Stomach (tissue), 9 donors: ENCODE results near the gene CUL1. TPM values are rescaled to one million over a fixed set of nuclear protein-coding genes. Genes with fewer than 3 reads are reported as not detected.

Experiments
- DNase-seq, 2 donors: peaks; one replicate each; pipeline versions ENCODE4 v3.0.0 to v3.0.0-alpha.2; 2013 to 2019
- H3K27ac ChIP-seq, 5 donors: fragments of 200-600 bp in 4 of 5; sonication (generic) in 4 of 5; one replicate each; pipeline ENCODE4 v1.5.1; 2013 to 2019; ENCODE audit warnings: mild to moderate bottlenecking in 1 of 5, moderate library complexity in 1 of 5
- H3K27me3 ChIP-seq, 3 donors: fragments of 200-600 bp; sonication (generic); one replicate each; pipeline ENCODE4 v1.5.1; 2017 to 2019; ENCODE audit warnings: mixed run types in 1 of 3
- H3K36me3 ChIP-seq, 4 donors: fragments of 200-600 bp; sonication (generic); 1 replicate in 3 of 4; 2 replicates in 1 of 4; pipeline ENCODE4 v1.5.1; 2016 to 2019
- H3K4me1 ChIP-seq, 4 donors: fragments of 200-600 bp; sonication (generic); one replicate each; pipeline ENCODE4 v1.5.1; 2016 to 2019
- H3K4me3 ChIP-seq, 4 donors: fragments of 200-600 bp; sonication (generic) in 3 of 4; one replicate each; pipeline ENCODE4 v1.5.1; 2016 to 2019; ENCODE audit warnings: mild to moderate bottlenecking in 1 of 4
- H3K9me3 ChIP-seq, 4 donors: fragments of 200-600 bp; sonication (generic); one replicate each; pipeline ENCODE4 v1.5.1; 2016 to 2019
- CTCF ChIP-seq, 7 experiments: fragments of 450-650 bp in 4 of 7; fragments of 200-600 bp in 3 of 7; sonication (generic) in 3 of 7; IDR thresholded peaks; one replicate each; pipeline ENCODE4 v1.5.1; 2016 to 2019; ENCODE audit warnings: antibody characterized with exemption in 7 of 7, control low read depth in 2 of 7, mild to moderate bottlenecking in 1 of 7
- EP300 ChIP-seq: sonication (generic); formaldehyde crosslinking; IDR thresholded peaks from one replicate; pipeline ENCODE4 v1.6.1; 2017; ENCODE audit warnings: antibody characterized with exemption
- POLR2A ChIP-seq, 4 donors: fragments of 450-650 bp; IDR thresholded peaks; one replicate each; pipeline ENCODE4 v1.6.1; 2016; ENCODE audit warnings: antibody characterized with exemption in 4 of 4, control low read depth in 2 of 4, mild to moderate bottlenecking in 1 of 4, moderate library complexity in 1 of 4
- POLR2AphosphoS5 ChIP-seq, 3 donors: sonication (generic); formaldehyde crosslinking; IDR thresholded peaks; one replicate each; pipeline ENCODE4 v1.6.1; 2016; ENCODE audit warnings: antibody characterized with exemption in 3 of 3
- WGBS, 5 donors: extraction: QIAGEN DNeasy Blood & Tissue Kit in 3 of 5; methylation state at CpG; one replicate each; pipeline versions ENCODE4 v1.1.5 to v1.1.7; 2013 to 2018; 5-methylcytosine and 5-hydroxymethylcytosine counted together
- intact Hi-C: fragments of 100-400 bp; cut with DNase I; formaldehyde crosslinking; loops from one replicate; pipeline ENCODE4 v1.15.1; 2023; ENCODE audit warnings: low total_unique reads
- polyA plus RNA-seq, 3 donors: library from polyadenylated mRNA; stranded (reverse); fragments of 200-250 nt; gene quantifications; one replicate each; pipeline ENCODE4 v1.2.3, GENCODE V29; 2013
- total RNA-seq, 5 donors: library from RNA; depleted of rRNA; stranded (reverse); fragments of >200 nt; gene quantifications; one replicate each; pipeline versions ENCODE4 v1.1.0 to v1.2.3, GENCODE V29; 2014 to 2016
- donor health status: healthy with polysubstance abuse.
- donor health status: Bipolar disorder and iron deficiency.
- donor health status: healthy.

Gene CUL1
- total and polyA plus RNA-seq, 8 donors = 22.5 to 56.4 (median 29.2) TPM

DNA sequence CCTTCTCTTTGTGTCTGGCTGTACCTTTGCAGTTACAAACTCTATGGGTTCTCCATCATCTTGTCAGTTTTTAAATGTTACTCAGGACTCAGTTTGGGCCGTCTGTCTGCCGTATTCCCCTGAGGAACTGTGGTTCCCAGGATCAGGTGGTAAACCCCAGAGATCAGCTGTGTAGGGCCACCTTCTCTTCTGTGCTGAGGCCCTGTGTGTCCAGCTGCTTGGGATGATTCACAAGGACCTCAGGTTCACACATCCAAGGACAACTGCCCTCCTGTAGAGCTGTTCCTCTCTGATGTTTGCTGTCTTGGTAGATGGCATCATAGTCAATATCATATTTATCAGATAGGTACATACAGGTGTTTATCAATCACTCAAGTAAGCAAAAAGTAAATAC lies 24.5 kb downstream of the CUL1 start:
- 70 to 84% (median 75%) methylated on average over 2 of the region's 2 CpGs for WGBS, 5 donors
- no peaks in the 10 kb centered on the region for H3K36me3 ChIP-seq
- no peak for TF ChIP-seq CTCF (IDR thresholded peaks at IDR 0.05)
- TF ChIP-seq POLR2AphosphoS5 (IDR thresholded peaks at IDR 0.05) = no peak
- H3K9me3 ChIP-seq = no peaks in the 10 kb centered on the region
- no peak overlapping the region for H3K4me3 ChIP-seq
- peaks cover 42 to 98% (median 76%) of the 10 kb centered on the region in 4 donors for H3K4me1 ChIP-seq
- intact Hi-C loops = no loop called here
- H3K27ac ChIP-seq = no peak overlapping the region
- no peaks in the 10 kb centered on the region for H3K27me3 ChIP-seq
- DNase-seq = no peak

- no peaks in the 10 kb centered on the region for H3K9me3 ChIP-seq
- peaks cover 38 to 98% (median 76%) of the 10 kb centered on the region in 4 donors for H3K4me1 ChIP-seq
- no peaks in the 10 kb centered on the region for H3K36me3 ChIP-seq
- H3K27me3 ChIP-seq = no peaks in the 10 kb centered on the region
- H3K4me3 ChIP-seq = no peak overlapping the region
- TF ChIP-seq EP300 = no peak
- TF ChIP-seq POLR2AphosphoS5 (IDR thresholded peaks at IDR 0.05) = no peak
- no peak for TF ChIP-seq CTCF (IDR thresholded peaks at IDR 0.05)
- TF ChIP-seq POLR2A (IDR thresholded peaks at IDR 0.05) = no peak
- no peak for DNase-seq
- 51 to 68% (median 62%) methylated on average over 3 of the region's 3 CpGs for WGBS, 5 donors
- no peak overlapping the region for H3K27ac ChIP-seq
- intact Hi-C loops = no loop called here
These were observed 25.1 kb downstream of the CUL1 start for GRCh38 chr7:148723846-148724245.

GRCh38 chr7:148726385-148726784 lies 27.7 kb downstream of the CUL1 start:
- peaks cover 23 to 96% (median 66%) of the 10 kb centered on the region in 4 donors for H3K4me1 ChIP-seq
- H3K27ac ChIP-seq = no peak overlapping the region
- no peak overlapping the region for H3K4me3 ChIP-seq
- WGBS, 5 donors = 60 to 74% (median 70%) methylated on average over 2 of the region's 2 CpGs
- intact Hi-C loops = no loop called here
- no peaks in the 10 kb centered on the region for H3K9me3 ChIP-seq
- peaks cover 0 to 15% (median 12%) of the 10 kb centered on the region in 4 donors for H3K36me3 ChIP-seq
- H3K27me3 ChIP-seq = no peaks in the 10 kb centered on the region
- no peak for DNase-seq
- no peak for TF ChIP-seq EP300

- Histone ChIP-seq H3K27ac (no peak overlapping the region), H3K4me1 (peaks cover 11 to 94% (median 56%) of the 10 kb centered on the region in 4 donors), H3K36me3 (peaks cover 10 to 28% (median 24%) of the 10 kb centered on the region in 4 donors), H3K4me3 (no peak overlapping the region), H3K9me3 (no peaks in the 10 kb centered on the region), H3K27me3 (no peaks in the 10 kb centered on the region)
- WGBS, 5 donors = 88 to 91% (median 90%) methylated on average over 11 of the region's 11 CpGs
- TF ChIP-seq POLR2AphosphoS5 (IDR thresholded peaks at IDR 0.05) = no peak
- TF ChIP-seq EP300 = no peak
- no peak for TF ChIP-seq POLR2A (IDR thresholded peaks at IDR 0.05)
- no peak for TF ChIP-seq CTCF (IDR thresholded peaks at IDR 0.05)
- intact Hi-C loops = no loop called here
- no peak for DNase-seq
These were observed 29.0 kb downstream of the CUL1 start for GRCh38 chr7:148727501-148728278.
